Neural progenitor cell (in vitro differentiated cells): ENCODE results near the gene METTL8. TPM values are rescaled to one million over a fixed set of nuclear protein-coding genes. Genes with fewer than 3 reads are reported as not detected.

Source experiments
- DNase-seq: peaks from one replicate; pipeline ENCODE4 v3.0.0-alpha.2; 2016; ENCODE audit warnings: low spot score
- H2AFZ ChIP-seq: fragments of 200-600 bp; sonication (generic); replicated peaks from 2 replicates; pipeline ENCODE4 v1.6.1; 2016; ENCODE audit warnings: antibody characterized with exemption
- H3F3A ChIP-seq: fragments of 200-600 bp; sonication (generic); 2 replicates; pipeline ENCODE4 v1.6.1; 2016; ENCODE audit warnings: antibody characterized with exemption, low read depth
- H3K27ac ChIP-seq: fragments of 200-600 bp; sonication (generic); 2 replicates; pipeline ENCODE4 v1.5.1; 2016; ENCODE audit warnings: mild to moderate bottlenecking
- H3K27me3 ChIP-seq: fragments of 200-600 bp; sonication (generic); 2 replicates; pipeline ENCODE4 v1.6.1; 2016; ENCODE audit warnings: mild to moderate bottlenecking, moderate library complexity
- H3K36me3 ChIP-seq: fragments of 200-600 bp; sonication (generic); 2 replicates; pipeline ENCODE4 v1.5.1; 2016
- H3K4me1 ChIP-seq: fragments of 200-600 bp; sonication (generic); 2 replicates; pipeline ENCODE4 v1.6.1; 2016; ENCODE audit warnings: mixed run types
- H3K4me2 ChIP-seq: fragments of 200-600 bp; sonication (generic); 2 replicates; pipeline ENCODE4 v1.6.1; 2016
- H3K4me3 ChIP-seq: fragments of 200-600 bp; sonication (generic); 2 replicates; pipeline ENCODE4 v1.5.1; 2016
- H3K79me2 ChIP-seq: fragments of 200-600 bp; sonication (generic); 2 replicates; pipeline ENCODE4 v1.6.1; 2016; ENCODE audit warnings: low read depth
- H3K9ac ChIP-seq: fragments of 200-600 bp; sonication (generic); 2 replicates; pipeline ENCODE4 v1.6.1; 2016
- H3K9me3 ChIP-seq: fragments of 200-600 bp; sonication (generic); 2 replicates; pipeline ENCODE4 v1.5.1; 2016; ENCODE audit warnings: low read depth
- H4K20me1 ChIP-seq: fragments of 200-600 bp; sonication (generic); 2 replicates; pipeline ENCODE4 v1.6.1; 2016; ENCODE audit warnings: low read depth
- H3K27ac Mint-ChIP-seq: 3 replicates; pipeline ENCODE4 v1.8.0; 2021; ENCODE audit warnings: mixed read lengths
- H3K27me3 Mint-ChIP-seq: 2 replicates; pipeline ENCODE4 v1.8.0; 2022; ENCODE audit warnings: low read depth, mild to moderate bottlenecking, inconsistent platforms, moderate library complexity, mixed read lengths; ENCODE audit not compliant: insufficient read depth
- H3K36me3 Mint-ChIP-seq: 3 replicates; pipeline ENCODE4 v1.8.0; 2021; ENCODE audit warnings: mixed read lengths
- H3K4me1 Mint-ChIP-seq: 3 replicates; pipeline ENCODE4 v1.8.0; 2021; ENCODE audit warnings: mixed read lengths
- H3K4me3 Mint-ChIP-seq: 3 replicates; pipeline ENCODE4 v1.8.0; 2021; ENCODE audit warnings: mild to moderate bottlenecking, moderate library complexity, mixed read lengths
- H3K9me3 Mint-ChIP-seq: 3 replicates; pipeline ENCODE4 v1.8.0; 2020; ENCODE audit warnings: mixed read lengths
- CTCF ChIP-seq: fragments of 200-600 bp; sonication (generic); IDR thresholded peaks from 2 replicates; pipeline ENCODE4 v1.5.1; 2017; ENCODE audit warnings: antibody characterized with exemption, mild to moderate bottlenecking
- EZH2 ChIP-seq: fragments of 200-600 bp; sonication (generic); IDR thresholded peaks from 2 replicates; pipeline ENCODE4 v1.6.1; 2017; ENCODE audit warnings: antibody characterized with exemption, mild to moderate bottlenecking, moderate library complexity
- EZH2phosphoT487 ChIP-seq: fragments of 200-600 bp; sonication (generic); IDR thresholded peaks from 2 replicates; pipeline ENCODE4 v1.6.1; 2017; ENCODE audit warnings: antibody characterized with exemption
- total RNA-seq: library from RNA; depleted of rRNA; stranded (reverse); fragments of >200 nt; gene quantifications from 2 replicates; pipeline ENCODE4 v1.2.3, GENCODE V29; 2015; ENCODE audit warnings: low replicate concordance

METTL8 gene
- total RNA-seq, 1 donor from 2014 or later: 29.2 TPM

- Histone ChIP-seq H3K27me3 (no peaks in the 10 kb centered on the region), H3K4me3 (no peak overlapping the region), H3K36me3 (no peaks in the 10 kb centered on the region), H3K27ac (no peak overlapping the region), H3K9ac (no peak overlapping the region), H3K9me3 (no peaks in the 10 kb centered on the region), H4K20me1 (no peaks in the 10 kb centered on the region), H3K79me2 (peaks cover 42% of the 10 kb centered on the region), H3K4me2 (no peak overlapping the region), H3K4me1 (peaks cover 18% of the 10 kb centered on the region), H2AFZ (no peak overlapping the region), H3F3A (peaks cover 14% of the 10 kb centered on the region)
- Mint-ChIP-seq H3K27ac (no peak overlapping the region), H3K36me3 (peaks cover 2% of the 10 kb centered on the region), H3K9me3 (no peaks in the 10 kb centered on the region), H3K4me3 (no peak overlapping the region), H3K4me1 (peaks cover 12% of the 10 kb centered on the region), H3K27me3 (no peaks in the 10 kb centered on the region)
- no peak for TF ChIP-seq EZH2
- TF ChIP-seq EZH2phosphoT487: no peak
- no peak for TF ChIP-seq CTCF
- DNase-seq: no peak
These were observed 26.1 kb downstream of the METTL8 start for GRCh38 chr2:171407676-171408044.

- Histone ChIP-seq H3K27ac (no peak overlapping the region), H3K27me3 (no peaks in the 10 kb centered on the region), H3K79me2 (peaks cover 40% of the 10 kb centered on the region), H2AFZ (no peak overlapping the region), H3K36me3 (no peaks in the 10 kb centered on the region), H3K9ac (no peak overlapping the region), H3K4me1 (peaks cover 18% of the 10 kb centered on the region), H3K9me3 (peaks cover 2% of the 10 kb centered on the region), H3K4me3 (no peak overlapping the region), H3F3A (peaks cover 14% of the 10 kb centered on the region), H3K4me2 (no peak overlapping the region), H4K20me1 (no peaks in the 10 kb centered on the region)
- Mint-ChIP-seq H3K27ac (no peak overlapping the region), H3K9me3 (peaks cover 1% of the 10 kb centered on the region), H3K4me3 (no peak overlapping the region), H3K36me3 (peaks cover 3% of the 10 kb centered on the region), H3K4me1 (peaks cover 12% of the 10 kb centered on the region), H3K27me3 (no peaks in the 10 kb centered on the region)
- TF ChIP-seq CTCF (no peak), EZH2 (no peak), EZH2phosphoT487 (no peak)
- DNase-seq: no peak
These were observed 26.6 kb downstream of the METTL8 start for GRCh38 chr2:171407030-171407675.

GRCh38 chr2:171406044-171406443, 27.7 kb downstream of the METTL8 start:
- DNase-seq: no peak
- peaks cover 12% of the 10 kb centered on the region for H3K4me1 Mint-ChIP-seq
- peaks cover 9% of the 10 kb centered on the region for H3K9me3 ChIP-seq
- H3K4me3 Mint-ChIP-seq: no peak overlapping the region
- no peak overlapping the region for H3K4me3 ChIP-seq
- peaks cover 6% of the 10 kb centered on the region for H3K9me3 Mint-ChIP-seq
- TF ChIP-seq EZH2 (no peak), CTCF (no peak), EZH2phosphoT487 (no peak)
- H3K27me3 Mint-ChIP-seq: no peaks in the 10 kb centered on the region
- H3K27ac ChIP-seq: no peak overlapping the region
- H3K27me3 ChIP-seq: no peaks in the 10 kb centered on the region
- peaks cover 5% of the 10 kb centered on the region for H3K36me3 ChIP-seq
- peaks cover 38% of the 10 kb centered on the region for H3K79me2 ChIP-seq
- H3K27ac Mint-ChIP-seq: no peak overlapping the region
- peaks cover 18% of the 10 kb centered on the region for H3K4me1 ChIP-seq
- H3K4me2 ChIP-seq: no peak overlapping the region
- no peak overlapping the region for H2AFZ ChIP-seq
- H3F3A ChIP-seq: peaks cover 14% of the 10 kb centered on the region
- no peaks in the 10 kb centered on the region for H4K20me1 ChIP-seq
- H3K9ac ChIP-seq: no peak overlapping the region
- peaks cover 7% of the 10 kb centered on the region for H3K36me3 Mint-ChIP-seq
